Daoy (cell line): Measurements from ENCODE around the gene PKP1. TPM values are rescaled to one million over a fixed set of nuclear protein-coding genes. Genes with fewer than 3 reads are reported as not detected.
A peak's percentile ranks its signal among the peaks of the same experiment; 100 is the strongest.

ENCODE experiments used
- DNase-seq: peaks from one replicate; pipeline ENCODE4 v3.0.0-alpha.2; 2015; ENCODE audit warnings: low read depth
- total RNA-seq: library from RNA; depleted of rRNA; stranded (reverse); fragments of >200 nt; shearing (Covaris generic); gene quantifications from 2 replicates; pipeline ENCODE4 v1.2.3, GENCODE V29; 2014

The PKP1 gene
- total RNA-seq, 1 experiment from 2014 or later, result 0.34 TPM

GRCh38 chr1:201259476-201260235 lies 23.6 kb upstream of the PKP1 start:
- peak; percentile 83 for DNase-seq

GRCh38 chr1:201260236-201260590 lies 23.1 kb upstream of the PKP1 start:
- DNase-seq, result no peak

- DNase-seq, result no peak
Measured at GRCh38 chr1:201260648-201261311, 22.5 kb upstream of the PKP1 start.

DNA sequence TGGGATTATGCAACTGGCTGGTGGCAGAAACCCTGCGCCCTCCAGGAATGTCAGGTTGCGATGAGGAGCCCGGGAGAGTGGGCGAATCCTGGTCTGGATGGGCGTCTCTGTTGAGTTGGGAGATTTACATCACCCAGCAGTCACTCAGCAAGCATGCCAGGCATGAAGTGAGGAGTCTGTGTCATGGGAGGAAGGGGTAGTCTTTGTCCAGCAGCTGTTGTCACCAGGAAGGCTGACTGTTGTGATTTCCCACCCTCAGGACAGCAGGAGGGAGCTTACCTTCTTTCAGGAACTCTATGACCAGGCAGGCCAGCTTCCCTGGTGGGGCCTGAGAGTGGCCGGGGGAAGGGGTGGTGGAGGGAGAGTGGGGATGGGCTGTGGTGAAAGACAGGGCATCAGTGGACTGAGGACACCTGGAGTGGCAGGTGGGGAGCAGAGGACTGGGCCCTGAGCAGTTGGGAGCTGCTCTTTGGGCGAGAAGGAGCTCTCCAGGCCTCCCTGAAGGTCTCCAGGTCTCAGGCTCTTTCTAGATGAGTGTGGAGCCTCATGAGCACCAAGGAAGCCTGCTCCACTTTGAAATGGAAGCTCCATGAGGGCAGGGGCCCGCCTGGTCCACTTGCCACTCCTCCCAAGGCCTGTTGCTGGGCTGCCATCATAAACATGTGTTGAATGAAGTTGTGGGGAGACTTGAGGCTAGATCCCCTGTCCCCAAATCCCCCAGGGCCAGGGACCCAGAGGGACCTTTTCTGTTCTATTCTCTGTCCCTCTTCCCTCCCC lies 21.3 kb upstream of the PKP1 start:
- DNase-seq, result no peak

DNA sequence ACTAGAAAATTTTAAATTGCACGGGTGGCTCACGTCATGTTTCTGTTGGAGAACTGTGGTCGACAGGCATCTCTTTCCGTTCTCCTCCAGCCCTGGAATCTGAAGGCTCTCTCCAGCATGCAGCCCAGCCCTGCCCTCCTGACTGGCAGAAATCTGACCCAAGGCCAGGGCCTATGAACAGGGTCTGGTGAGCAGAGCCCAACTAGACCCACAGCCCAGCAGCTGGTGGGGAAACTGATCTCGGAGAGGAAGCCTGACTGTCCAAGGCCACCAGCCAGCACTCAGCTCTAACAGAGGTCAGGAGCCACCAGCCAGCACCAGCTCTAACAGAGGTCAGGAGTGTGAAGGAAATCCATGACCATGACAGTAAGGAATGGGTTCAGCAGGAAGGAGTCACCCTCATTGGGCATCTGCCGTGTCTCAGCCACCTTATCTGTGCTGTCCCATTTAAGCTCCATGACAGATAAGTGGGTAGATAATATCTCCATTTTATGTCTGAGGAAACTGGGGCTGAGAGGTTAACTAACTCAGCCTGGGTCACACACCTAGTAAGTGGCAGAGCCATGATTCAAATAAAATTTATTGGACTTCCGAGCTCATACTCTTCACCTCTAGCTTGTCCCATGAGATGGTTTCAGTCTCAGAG lies 20.2 kb upstream of the PKP1 start:
- DNase-seq, result no peak

GRCh38 chr1:201264072-201264471 lies 19.2 kb upstream of the PKP1 start:
- no peak for DNase-seq

- no peak for DNase-seq
Measured at GRCh38 chr1:201264554-201264953, 18.8 kb upstream of the PKP1 start.

GRCh38 chr1:201265756-201266155 lies 17.6 kb upstream of the PKP1 start:
- DNase-seq, result no peak

- DNase-seq, result no peak
Measured at GRCh38 chr1:201266276-201266675, 17.0 kb upstream of the PKP1 start.

GRCh38 chr1:201266774-201267173 lies 16.5 kb upstream of the PKP1 start:
- peak; percentile 82 for DNase-seq

DNA sequence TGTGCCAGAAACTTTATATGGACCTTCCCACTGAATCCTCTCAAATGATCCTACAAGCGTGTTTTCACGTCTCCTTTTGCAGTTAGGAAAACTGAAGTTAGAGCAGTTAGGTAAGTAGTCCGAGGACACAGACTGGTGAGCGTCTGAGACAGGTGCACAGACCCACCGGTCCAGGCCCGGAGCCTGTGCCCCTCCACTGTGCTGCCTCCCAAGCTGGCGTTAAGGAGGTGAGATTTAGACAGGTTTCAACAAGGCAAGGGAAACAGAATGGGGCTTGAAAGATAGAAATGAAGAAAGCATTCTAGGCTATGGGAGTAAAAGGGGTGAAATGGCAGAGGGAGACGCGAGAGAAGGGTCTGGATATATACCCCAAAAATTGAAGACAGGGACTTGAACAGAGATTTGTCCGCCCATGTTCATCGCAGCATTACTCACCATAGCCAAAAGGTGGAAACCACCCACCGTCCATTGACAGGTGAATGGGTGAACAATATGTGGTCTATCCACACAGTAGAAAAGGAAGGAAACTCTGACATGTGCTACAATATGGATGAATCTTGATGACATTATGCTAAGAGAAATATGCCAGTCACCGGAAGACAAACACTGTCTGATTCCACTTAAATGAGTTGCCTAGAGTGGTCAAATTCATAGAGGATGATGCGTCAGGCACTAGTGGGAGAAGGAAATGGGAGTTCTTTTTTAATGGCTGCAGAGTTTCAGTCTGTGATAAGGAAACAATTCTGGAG lies 15.7 kb upstream of the PKP1 start:
- DNase-seq, result peak; percentile 84

DNA sequence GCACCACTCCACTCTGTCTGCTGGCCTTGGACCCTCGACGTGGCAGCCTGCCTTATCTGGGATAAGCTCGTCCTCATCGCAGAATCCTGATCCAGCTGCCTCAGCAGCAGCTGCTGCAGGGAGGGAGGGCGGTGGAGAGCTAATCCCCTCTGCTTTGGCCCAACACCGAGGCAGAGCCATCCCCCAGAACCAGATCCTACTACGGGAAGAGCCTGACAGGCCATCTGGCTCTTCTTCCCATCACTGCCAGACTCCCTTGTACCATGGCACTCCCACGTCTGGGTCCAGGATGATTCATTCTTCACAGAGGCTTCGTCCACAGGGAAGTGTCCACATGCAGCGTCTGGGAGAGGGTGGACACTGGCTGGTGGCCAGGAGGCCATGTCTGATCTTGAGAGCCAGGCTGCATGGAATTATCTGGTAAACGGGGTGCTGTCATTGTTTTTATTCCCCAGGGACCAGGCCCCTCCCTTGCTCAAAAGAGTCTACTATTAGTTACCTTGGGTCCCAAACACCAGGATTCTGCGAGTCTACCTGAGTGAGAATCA lies 14.6 kb upstream of the PKP1 start:
- peak; percentile 75 for DNase-seq

DNA sequence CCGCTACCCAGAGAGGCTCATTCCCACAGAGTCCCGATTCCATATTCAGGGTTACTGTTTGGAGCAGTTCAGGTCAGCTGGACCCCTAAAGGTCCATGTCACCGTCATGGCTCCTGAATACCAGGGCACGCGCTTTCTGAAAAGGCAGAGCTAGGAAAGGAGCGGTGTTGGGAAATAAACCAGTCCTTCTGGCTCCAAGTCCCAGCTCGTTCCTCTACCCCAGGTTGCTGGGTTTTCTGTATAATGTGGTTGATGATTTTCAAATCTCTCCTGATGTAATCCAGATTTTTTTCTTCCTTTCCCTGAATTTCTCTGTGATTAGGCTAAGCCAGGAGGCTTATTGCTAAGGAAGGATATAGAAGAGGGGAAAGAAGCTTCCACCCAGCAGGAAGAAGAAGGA lies 14.0 kb upstream of the PKP1 start:
- DNase-seq, result no peak

GRCh38 chr1:201269900-201270410 lies 13.4 kb upstream of the PKP1 start:
- no peak for DNase-seq

- DNase-seq, result no peak
Measured at GRCh38 chr1:201270616-201271390, 12.5 kb upstream of the PKP1 start.

- DNase-seq, result peak; percentile 46
Measured at GRCh38 chr1:201272799-201273198, 10.5 kb upstream of the PKP1 start.

DNA sequence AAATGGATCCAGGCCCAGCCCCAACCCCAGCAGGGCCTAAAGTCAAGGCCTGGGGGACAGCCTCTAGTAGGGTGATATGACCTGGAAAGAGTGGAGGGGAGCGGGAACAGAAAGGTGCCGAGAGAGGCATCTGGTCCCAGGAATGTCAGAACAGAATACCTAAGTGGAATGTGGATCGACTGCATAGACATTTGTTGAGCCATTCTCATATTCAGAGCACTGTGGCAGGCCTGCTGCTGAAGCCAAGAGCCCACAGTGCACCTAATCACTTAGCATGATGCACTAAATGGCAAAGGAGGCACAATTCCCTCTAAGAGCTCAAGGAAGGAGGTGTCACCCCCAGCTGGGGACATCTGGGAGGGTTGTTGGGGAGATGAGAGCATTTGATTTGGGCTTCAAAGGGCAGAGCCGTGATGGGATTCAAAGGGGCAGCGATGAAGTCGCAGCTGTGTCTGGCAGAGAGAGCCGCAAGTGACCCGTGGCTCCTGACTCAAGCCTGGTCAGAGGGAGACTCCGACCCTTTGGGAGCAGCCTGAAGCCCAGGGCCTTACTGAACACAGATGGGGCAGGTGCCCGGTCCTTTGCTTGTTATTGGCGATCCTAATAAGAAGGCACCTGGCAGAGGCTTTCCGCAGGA lies 8.6 kb upstream of the PKP1 start:
- no peak for DNase-seq

GRCh38 chr1:201275253-201275666 lies 8.0 kb upstream of the PKP1 start:
- DNase-seq, result peak; percentile 98

GRCh38 chr1:201276891-201277290 lies 6.4 kb upstream of the PKP1 start:
- DNase-seq, result no peak

GRCh38 chr1:201277441-201277840 lies 5.9 kb upstream of the PKP1 start:
- DNase-seq, result no peak
